Measurements from ENCODE around the gene KLF8. TPM values are rescaled to one million over a fixed set of nuclear protein-coding genes. Genes with fewer than 3 reads are reported as not detected.

The KLF8 gene
- total RNA-seq, 1 experiment from 2014 or later, result 0.57 TPM

DNA sequence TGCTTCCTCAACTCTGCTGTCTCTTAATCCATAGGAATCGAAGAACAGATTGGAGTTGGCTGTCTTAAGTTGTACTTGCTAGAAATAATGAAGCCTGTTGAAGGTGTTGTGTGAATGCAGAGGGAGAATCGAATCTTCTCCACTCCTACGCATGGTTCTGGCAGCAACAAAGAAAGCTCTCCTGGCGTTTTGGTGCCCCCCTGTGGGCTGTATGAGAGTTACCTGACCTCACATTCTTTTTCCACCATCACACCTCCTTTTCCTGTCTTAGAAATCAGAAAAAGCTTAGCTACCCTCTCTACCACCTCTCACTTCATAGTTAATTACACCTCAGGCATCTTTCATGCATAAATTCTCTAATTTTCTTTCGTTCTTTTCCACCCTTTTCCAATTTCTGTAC lies 16.3 kb downstream of the KLF8 start:
- Histone ChIP-seq H3K27me3 (replicated peaks; ENCODE audit: control insufficient read depth, insufficient read depth, low read length) (no peaks in the 10 kb centered on the region), H3K9me3 (no peaks in the 10 kb centered on the region), H3K4me3 (ENCODE audit: low read depth, low read length) (no peak overlapping the region), H3K4me1 (no peaks in the 10 kb centered on the region), H3K36me3 (ENCODE audit: control insufficient read depth, insufficient read depth, low read length) (no peaks in the 10 kb centered on the region)
- Mint-ChIP-seq H3K9me3 (ENCODE audit: unreplicated experiment) (no peaks in the 10 kb centered on the region), H3K27ac (ENCODE audit: unreplicated experiment) (no peak overlapping the region), H3K27me3 (ENCODE audit: insufficient read depth, unreplicated experiment) (no peaks in the 10 kb centered on the region), H3K4me1 (ENCODE audit: low read depth, unreplicated experiment) (no peaks in the 10 kb centered on the region), H3K36me3 (ENCODE audit: insufficient read depth, unreplicated experiment) (no peaks in the 10 kb centered on the region), H3K4me3 (ENCODE audit: unreplicated experiment) (no peak overlapping the region)
- POLR2A ChIA-PET, result no interaction called here
- intact Hi-C loops (cut with micrococcal nuclease; ENCODE audit: unreplicated experiment), result loop anchor here (1.0 kb wide), 2 partner anchors 339 to 446 kb away; no protein-coding TSS in a partner anchor
- DNase-seq, result peak; percentile 41 to 58
- TF ChIP-seq, protein P1, sequence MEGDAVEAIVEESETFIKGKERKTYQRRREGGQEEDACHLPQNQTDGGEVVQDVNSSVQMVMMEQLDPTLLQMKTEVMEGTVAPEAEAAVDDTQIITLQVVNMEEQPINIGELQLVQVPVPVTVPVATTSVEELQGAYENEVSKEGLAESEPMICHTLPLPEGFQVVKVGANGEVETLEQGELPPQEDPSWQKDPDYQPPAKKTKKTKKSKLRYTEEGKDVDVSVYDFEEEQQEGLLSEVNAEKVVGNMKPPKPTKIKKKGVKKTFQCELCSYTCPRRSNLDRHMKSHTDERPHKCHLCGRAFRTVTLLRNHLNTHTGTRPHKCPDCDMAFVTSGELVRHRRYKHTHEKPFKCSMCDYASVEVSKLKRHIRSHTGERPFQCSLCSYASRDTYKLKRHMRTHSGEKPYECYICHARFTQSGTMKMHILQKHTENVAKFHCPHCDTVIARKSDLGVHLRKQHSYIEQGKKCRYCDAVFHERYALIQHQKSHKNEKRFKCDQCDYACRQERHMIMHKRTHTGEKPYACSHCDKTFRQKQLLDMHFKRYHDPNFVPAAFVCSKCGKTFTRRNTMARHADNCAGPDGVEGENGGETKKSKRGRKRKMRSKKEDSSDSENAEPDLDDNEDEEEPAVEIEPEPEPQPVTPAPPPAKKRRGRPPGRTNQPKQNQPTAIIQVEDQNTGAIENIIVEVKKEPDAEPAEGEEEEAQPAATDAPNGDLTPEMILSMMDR (IDR thresholded peaks at IDR 0.05; ENCODE audit: insufficient read depth in 1 of 2, low read depth in 1 of 2, low read length in 1 of 2, severe bottlenecking in 1 of 2, unreplicated experiment in 1 of 2), result peak; percentile 49 to 55
- BruUV-seq (replicated peaks), result no TSS peak
- CTCF ChIA-PET, result interaction anchor here (0.9 to 1.1 kb wide), 2 partner anchors 340 to 447 kb away, joined by 3 to 6 read pairs; no protein-coding TSS in a partner anchor

DNA sequence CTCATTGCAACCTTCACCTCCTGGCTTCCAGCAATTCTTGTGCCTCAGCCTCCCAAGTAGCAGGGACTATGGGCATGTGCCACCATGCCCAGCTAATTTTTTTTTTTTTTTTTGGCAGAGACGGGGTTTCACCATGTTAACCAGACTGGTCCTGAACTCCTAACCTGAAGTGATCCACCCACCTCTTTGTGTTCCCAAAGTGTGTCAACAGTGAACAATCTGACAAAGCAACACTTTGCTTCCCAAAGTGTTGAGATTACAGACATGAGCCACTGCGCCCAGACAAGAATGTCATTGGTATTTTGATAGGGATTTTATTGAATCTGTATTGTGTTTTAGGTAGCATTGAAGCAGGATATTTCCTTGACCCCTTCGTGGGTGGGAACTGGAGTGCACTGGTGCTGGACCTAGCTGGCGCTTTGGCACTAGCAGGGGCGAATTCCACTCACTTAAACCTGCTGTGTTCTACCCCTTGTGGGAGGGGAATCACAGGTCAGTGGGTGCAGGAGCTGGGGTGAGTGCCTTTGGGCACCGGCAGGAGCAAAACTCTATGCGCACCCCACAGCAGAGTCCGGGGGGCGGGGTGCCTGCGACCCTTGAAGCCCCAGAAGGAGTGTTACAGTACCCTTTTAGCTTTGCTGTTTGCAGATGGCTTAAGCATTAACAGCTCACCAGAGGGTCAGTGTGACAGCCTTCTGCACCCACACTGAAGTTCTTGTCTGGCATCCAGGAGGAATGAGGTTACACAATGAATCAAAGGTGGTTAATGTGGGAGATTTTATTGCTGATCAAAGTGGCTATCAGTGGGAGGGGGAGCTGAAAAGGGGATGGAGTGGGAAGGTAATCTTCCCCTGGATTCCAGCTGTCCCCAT lies 21.9 kb downstream of the KLF8 start:
- Histone ChIP-seq H3K36me3 (ENCODE audit: control insufficient read depth, insufficient read depth, low read length) (no peaks in the 10 kb centered on the region), H3K4me1 (no peaks in the 10 kb centered on the region), H3K4me3 (ENCODE audit: low read depth, low read length) (no peak overlapping the region), H3K9me3 (no peaks in the 10 kb centered on the region), H3K27me3 (replicated peaks; ENCODE audit: control insufficient read depth, insufficient read depth, low read length) (no peaks in the 10 kb centered on the region)
- POLR2A ChIA-PET, result no interaction called here
- BruUV-seq (replicated peaks), result no TSS peak
- CTCF ChIA-PET, result no interaction called here
- Mint-ChIP-seq H3K36me3 (ENCODE audit: insufficient read depth, unreplicated experiment) (no peaks in the 10 kb centered on the region), H3K27ac (ENCODE audit: unreplicated experiment) (no peak overlapping the region), H3K4me1 (ENCODE audit: low read depth, unreplicated experiment) (no peaks in the 10 kb centered on the region), H3K9me3 (ENCODE audit: unreplicated experiment) (no peaks in the 10 kb centered on the region), H3K27me3 (ENCODE audit: insufficient read depth, unreplicated experiment) (no peaks in the 10 kb centered on the region), H3K4me3 (ENCODE audit: unreplicated experiment) (no peak overlapping the region)
- DNase-seq, result no peak
- TF ChIP-seq, protein P1 (IDR thresholded peaks at IDR 0.05; ENCODE audit: insufficient read depth in 1 of 2, low read depth in 1 of 2, low read length in 1 of 2, severe bottlenecking in 1 of 2, unreplicated experiment in 1 of 2), result no peak
- intact Hi-C loops (cut with micrococcal nuclease; ENCODE audit: unreplicated experiment), result no loop called here

DNA sequence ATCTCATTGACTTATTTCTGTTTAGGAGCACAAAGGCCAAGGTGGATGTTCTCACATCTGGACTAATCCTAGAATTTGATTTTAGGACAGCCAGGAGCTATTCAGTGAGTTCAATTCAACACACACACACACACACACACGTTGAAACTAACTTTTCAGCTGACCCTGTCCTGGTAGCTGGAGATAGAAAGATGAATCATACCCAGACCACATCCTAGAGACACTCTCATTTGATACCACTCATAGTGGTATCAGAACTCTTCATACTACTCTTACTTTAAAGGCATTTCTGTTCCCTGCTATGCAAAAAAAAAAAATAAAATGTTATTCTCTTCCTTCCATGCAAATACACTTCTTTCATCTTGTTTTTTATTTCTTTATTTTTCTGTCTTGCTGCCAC lies 36.7 kb downstream of the KLF8 start:
- Mint-ChIP-seq H3K27me3 (ENCODE audit: insufficient read depth, unreplicated experiment) (peaks cover under 1% of the 10 kb centered on the region), H3K4me3 (ENCODE audit: unreplicated experiment) (no peak overlapping the region), H3K27ac (ENCODE audit: unreplicated experiment) (no peak overlapping the region), H3K36me3 (ENCODE audit: insufficient read depth, unreplicated experiment) (no peaks in the 10 kb centered on the region), H3K4me1 (ENCODE audit: low read depth, unreplicated experiment) (no peaks in the 10 kb centered on the region), H3K9me3 (ENCODE audit: unreplicated experiment) (no peaks in the 10 kb centered on the region)
- Histone ChIP-seq H3K9me3 (no peaks in the 10 kb centered on the region), H3K36me3 (ENCODE audit: control insufficient read depth, insufficient read depth, low read length) (no peaks in the 10 kb centered on the region), H3K4me1 (no peaks in the 10 kb centered on the region), H3K4me3 (ENCODE audit: low read depth, low read length) (no peak overlapping the region), H3K27me3 (replicated peaks; ENCODE audit: control insufficient read depth, insufficient read depth, low read length) (no peaks in the 10 kb centered on the region)
- ChIA-PET CTCF (no interaction called here), POLR2A (no interaction called here)
- intact Hi-C loops (cut with micrococcal nuclease; ENCODE audit: unreplicated experiment), result no loop called here
- DNase-seq, result no peak
- TF ChIP-seq, protein P1 (IDR thresholded peaks at IDR 0.05; ENCODE audit: insufficient read depth in 1 of 2, low read depth in 1 of 2, low read length in 1 of 2, severe bottlenecking in 1 of 2, unreplicated experiment in 1 of 2), result no peak
- no TSS peak for BruUV-seq (replicated peaks)

All from Caco-2 (cell line).